IPS-20b (cell line): ENCODE results near the gene LNX1.

ENCODE experiments used
- H3K27ac ChIP-seq: one replicate; pipeline ENCODE4 v1.5.1; 2013; ENCODE audit warnings: low read length
- H3K27me3 ChIP-seq: 2 replicates; pipeline ENCODE4 v1.6.1; 2013; ENCODE audit warnings: mild to moderate bottlenecking, low read length, inconsistent platforms; ENCODE audit not compliant: insufficient read depth
- H3K36me3 ChIP-seq: 2 replicates; pipeline ENCODE4 v1.6.1; 2013; ENCODE audit warnings: low read depth, mild to moderate bottlenecking, inconsistent platforms, low read length, moderate library complexity; ENCODE audit not compliant: insufficient read depth
- H3K4me1 ChIP-seq: 2 replicates; pipeline ENCODE4 v1.6.1; 2013; ENCODE audit warnings: mild to moderate bottlenecking, control low read depth, inconsistent platforms, low read length, moderate library complexity; ENCODE audit not compliant: insufficient read depth
- H3K4me3 ChIP-seq: 2 replicates; pipeline ENCODE4 v1.5.1; 2013; ENCODE audit warnings: mild to moderate bottlenecking, low read length, inconsistent platforms
- H3K9ac ChIP-seq: 2 replicates; pipeline ENCODE4 v1.6.1; 2013; ENCODE audit warnings: low read depth, mild to moderate bottlenecking, inconsistent platforms, low read length, moderate library complexity
- H3K9me3 ChIP-seq: 2 replicates; pipeline ENCODE4 v1.6.1; 2013; ENCODE audit warnings: mild to moderate bottlenecking, low read depth, low read length, inconsistent platforms; ENCODE audit not compliant: insufficient read depth

The LNX1 gene

GRCh38 chr4:53618321-53618720 lies 27.0 kb upstream of the LNX1 start:
- H3K4me3 ChIP-seq: no peak overlapping the region
- H3K9me3 ChIP-seq: no peaks in the 10 kb centered on the region
- no peaks in the 10 kb centered on the region for H3K4me1 ChIP-seq
- no peak overlapping the region for H3K9ac ChIP-seq
- no peaks in the 10 kb centered on the region for H3K27me3 ChIP-seq
- H3K36me3 ChIP-seq: no peaks in the 10 kb centered on the region
- no peak overlapping the region for H3K27ac ChIP-seq

- Histone ChIP-seq H3K9ac (no peak overlapping the region), H3K27ac (no peak overlapping the region), H3K27me3 (no peaks in the 10 kb centered on the region), H3K4me1 (no peaks in the 10 kb centered on the region), H3K4me3 (no peak overlapping the region), H3K36me3 (no peaks in the 10 kb centered on the region), H3K9me3 (no peaks in the 10 kb centered on the region)
Measured at GRCh38 chr4:53617101-53617680, 25.9 kb upstream of the LNX1 start.

GRCh38 chr4:53616219-53616618 lies 24.9 kb upstream of the LNX1 start:
- no peak overlapping the region for H3K9ac ChIP-seq
- no peaks in the 10 kb centered on the region for H3K4me1 ChIP-seq
- no peaks in the 10 kb centered on the region for H3K27me3 ChIP-seq
- H3K4me3 ChIP-seq: no peak overlapping the region
- H3K9me3 ChIP-seq: no peaks in the 10 kb centered on the region
- H3K27ac ChIP-seq: no peak overlapping the region
- H3K36me3 ChIP-seq: no peaks in the 10 kb centered on the region

- no peak overlapping the region for H3K4me3 ChIP-seq
- no peaks in the 10 kb centered on the region for H3K4me1 ChIP-seq
- no peak overlapping the region for H3K9ac ChIP-seq
- no peaks in the 10 kb centered on the region for H3K27me3 ChIP-seq
- no peaks in the 10 kb centered on the region for H3K36me3 ChIP-seq
- no peaks in the 10 kb centered on the region for H3K9me3 ChIP-seq
- no peak overlapping the region for H3K27ac ChIP-seq
Measured at GRCh38 chr4:53614591-53614990, 23.3 kb upstream of the LNX1 start.

- Histone ChIP-seq H3K36me3 (no peaks in the 10 kb centered on the region), H3K4me3 (no peak overlapping the region), H3K27me3 (no peaks in the 10 kb centered on the region), H3K27ac (no peak overlapping the region), H3K9me3 (no peaks in the 10 kb centered on the region), H3K4me1 (no peaks in the 10 kb centered on the region), H3K9ac (no peak overlapping the region)
Measured at GRCh38 chr4:53613428-53613827, 22.1 kb upstream of the LNX1 start.

- no peaks in the 10 kb centered on the region for H3K27me3 ChIP-seq
- no peak overlapping the region for H3K9ac ChIP-seq
Measured at GRCh38 chr4:53608649-53609048, 17.4 kb upstream of the LNX1 start.

GRCh38 chr4:53608242-53608641 lies 17.0 kb upstream of the LNX1 start:
- Histone ChIP-seq H3K36me3 (no peaks in the 10 kb centered on the region), H3K4me3 (no peak overlapping the region), H3K9me3 (no peaks in the 10 kb centered on the region), H3K4me1 (no peaks in the 10 kb centered on the region), H3K27me3 (no peaks in the 10 kb centered on the region), H3K27ac (no peak overlapping the region), H3K9ac (no peak overlapping the region)

More at GRCh38 chr4:53608649-53609048, 17.4 kb upstream of the LNX1 start:
- no peaks in the 10 kb centered on the region for H3K9me3 ChIP-seq
- H3K27ac ChIP-seq: no peak overlapping the region
- no peaks in the 10 kb centered on the region for H3K4me1 ChIP-seq
- no peaks in the 10 kb centered on the region for H3K36me3 ChIP-seq
- no peak overlapping the region for H3K4me3 ChIP-seq

GRCh38 chr4:53605783-53606182 lies 14.5 kb upstream of the LNX1 start:
- H3K36me3 ChIP-seq: no peaks in the 10 kb centered on the region
- no peak overlapping the region for H3K27ac ChIP-seq
- H3K4me3 ChIP-seq: no peak overlapping the region
- H3K9me3 ChIP-seq: no peaks in the 10 kb centered on the region
- no peaks in the 10 kb centered on the region for H3K27me3 ChIP-seq
- H3K4me1 ChIP-seq: no peaks in the 10 kb centered on the region
- H3K9ac ChIP-seq: no peak overlapping the region

GRCh38 chr4:53602390-53602789 lies 11.1 kb upstream of the LNX1 start:
- Histone ChIP-seq H3K4me1 (no peaks in the 10 kb centered on the region), H3K9me3 (no peaks in the 10 kb centered on the region), H3K27me3 (no peaks in the 10 kb centered on the region), H3K27ac (no peak overlapping the region), H3K9ac (no peak overlapping the region), H3K36me3 (no peaks in the 10 kb centered on the region), H3K4me3 (no peak overlapping the region)

GRCh38 chr4:53601251-53601764 lies 10.0 kb upstream of the LNX1 start:
- Histone ChIP-seq H3K9me3 (no peaks in the 10 kb centered on the region), H3K4me3 (no peak overlapping the region), H3K27ac (no peak overlapping the region), H3K4me1 (peaks cover 2% of the 10 kb centered on the region; the same call in 1 of the 2 replicates), H3K27me3 (no peaks in the 10 kb centered on the region), H3K9ac (no peak overlapping the region), H3K36me3 (no peaks in the 10 kb centered on the region)

- Histone ChIP-seq H3K36me3 (no peaks in the 10 kb centered on the region), H3K4me1 (peaks cover 7% of the 10 kb centered on the region; the same call in 1 of the 2 replicates), H3K9ac (no peak overlapping the region), H3K27me3 (no peaks in the 10 kb centered on the region), H3K27ac (no peak overlapping the region), H3K4me3 (no peak overlapping the region), H3K9me3 (no peaks in the 10 kb centered on the region)
Measured at GRCh38 chr4:53599632-53600031, 8.3 kb upstream of the LNX1 start.

- Histone ChIP-seq H3K27ac (no peak overlapping the region), H3K27me3 (no peaks in the 10 kb centered on the region), H3K4me3 (no peak overlapping the region), H3K9me3 (no peaks in the 10 kb centered on the region), H3K4me1 (peaks cover 7% of the 10 kb centered on the region; the same call in 1 of the 2 replicates), H3K36me3 (no peaks in the 10 kb centered on the region), H3K9ac (no peak overlapping the region)
Measured at GRCh38 chr4:53598901-53599300, 7.6 kb upstream of the LNX1 start.
